Right atrium auricular region (tissue), 2 donors: ENCODE results near the gene MPZL1. TPM values are rescaled to one million over a fixed set of nuclear protein-coding genes. Genes with fewer than 3 reads are reported as not detected.

Experiments
- DNase-seq: peaks from one replicate; pipeline ENCODE4 v3.0.0-alpha.2; 2019; ENCODE audit warnings: low spot score
- H3K27ac ChIP-seq, 2 donors: fragments of 200-600 bp; sonication (generic); 1 replicate in 1 of 2; 2 replicates in 1 of 2; pipeline ENCODE4 v1.5.1; 2016 to 2019
- H3K27me3 ChIP-seq, 2 donors: fragments of 200-600 bp; sonication (generic); one replicate each; pipeline versions ENCODE4 v1.5.1 to v1.6.0; 2017 to 2019
- H3K36me3 ChIP-seq: fragments of 200-600 bp; sonication (generic); one replicate; pipeline ENCODE4 v1.5.1; 2016
- H3K4me1 ChIP-seq, 2 donors: fragments of 200-600 bp; sonication (generic); one replicate each; pipeline versions ENCODE4 v1.5.1 to v1.6.0; 2017 to 2019
- H3K4me3 ChIP-seq, 2 donors: fragments of 200-600 bp; sonication (generic); 1 replicate in 1 of 2; 2 replicates in 1 of 2; pipeline ENCODE4 v1.5.1; 2017 to 2019; ENCODE audit warnings: mild to moderate bottlenecking in 1 of 2, moderate library complexity in 1 of 2
- H3K9me3 ChIP-seq, 2 donors: fragments of 200-600 bp; sonication (generic); one replicate each; pipeline ENCODE4 v1.5.1; 2019
- CTCF ChIP-seq, 2 donors: fragments of 200-600 bp; sonication (generic); IDR thresholded peaks; one replicate each; pipeline ENCODE4 v1.5.1; 2019; ENCODE audit warnings: antibody characterized with exemption in 2 of 2
- total RNA-seq, 2 donors: library from RNA; depleted of rRNA; stranded (reverse); fragments of >200 nt; gene quantifications; one replicate each; pipeline ENCODE4 v1.1.0, GENCODE V29; 2016

The MPZL1 gene
- total RNA-seq, 2 donors from 2014 or later: 22.4 to 52.0 TPM

GRCh38 chr1:167695147-167695546 lies 26.6 kb upstream of the MPZL1 start:
- peaks cover 0 to 38% of the 10 kb centered on the region in 2 donors for H3K4me1 ChIP-seq

GRCh38 chr1:167695756-167696561 lies 25.8 kb upstream of the MPZL1 start:
- H3K4me3 ChIP-seq: no peak overlapping the region
- no peaks in the 10 kb centered on the region for H3K27me3 ChIP-seq
- H3K27ac ChIP-seq: peak overlapping the region in 1 of 2 donors; percentile 82
- peaks cover 0 to 41% of the 10 kb centered on the region in 2 donors for H3K4me1 ChIP-seq
- H3K9me3 ChIP-seq: no peaks in the 10 kb centered on the region
- peaks cover 48% of the 10 kb centered on the region for H3K36me3 ChIP-seq
- DNase-seq: no peak
- no peak for TF ChIP-seq CTCF (IDR thresholded peaks at IDR 0.05)

More at GRCh38 chr1:167695147-167695546, 26.6 kb upstream of the MPZL1 start:
- TF ChIP-seq CTCF (IDR thresholded peaks at IDR 0.05): no peak
- no peaks in the 10 kb centered on the region for H3K27me3 ChIP-seq
- DNase-seq: no peak
- no peak overlapping the region for H3K4me3 ChIP-seq
- H3K27ac ChIP-seq: no peak overlapping the region
- peaks cover 56% of the 10 kb centered on the region for H3K36me3 ChIP-seq
- H3K9me3 ChIP-seq: no peaks in the 10 kb centered on the region

- no peak for TF ChIP-seq CTCF (IDR thresholded peaks at IDR 0.05)
- Histone ChIP-seq H3K4me3 (no peak overlapping the region), H3K4me1 (peaks cover 0 to 33% of the 10 kb centered on the region in 2 donors), H3K27me3 (no peaks in the 10 kb centered on the region), H3K9me3 (no peaks in the 10 kb centered on the region), H3K36me3 (peaks cover 39% of the 10 kb centered on the region), H3K27ac (peak overlapping the region; percentile 82 to 86)
- peak; percentile 83 for DNase-seq
Observed at GRCh38 chr1:167697667-167698141, 24.1 kb upstream of the MPZL1 start.

- Histone ChIP-seq H3K36me3 (peaks cover 45% of the 10 kb centered on the region), H3K4me1 (peaks cover 0 to 27% of the 10 kb centered on the region in 2 donors)
Observed at GRCh38 chr1:167698313-167698712, 23.5 kb upstream of the MPZL1 start.

GRCh38 chr1:167701510-167701909 lies 20.3 kb upstream of the MPZL1 start:
- Histone ChIP-seq H3K27ac (no peak overlapping the region), H3K27me3 (no peaks in the 10 kb centered on the region), H3K4me3 (no peak overlapping the region), H3K4me1 (peaks cover 0 to 33% of the 10 kb centered on the region in 2 donors), H3K9me3 (no peaks in the 10 kb centered on the region), H3K36me3 (peaks cover 25% of the 10 kb centered on the region)
- no peak for DNase-seq
- TF ChIP-seq CTCF (IDR thresholded peaks at IDR 0.05): no peak

More at GRCh38 chr1:167698313-167698712, 23.5 kb upstream of the MPZL1 start:
- TF ChIP-seq CTCF (IDR thresholded peaks at IDR 0.05): no peak
- Histone ChIP-seq H3K27ac (peak overlapping the region; percentile 67 to 86), H3K4me3 (no peak overlapping the region), H3K27me3 (no peaks in the 10 kb centered on the region), H3K9me3 (no peaks in the 10 kb centered on the region)
- no peak for DNase-seq
